ENCODE data around the gene VGF.

The VGF gene

DNA sequence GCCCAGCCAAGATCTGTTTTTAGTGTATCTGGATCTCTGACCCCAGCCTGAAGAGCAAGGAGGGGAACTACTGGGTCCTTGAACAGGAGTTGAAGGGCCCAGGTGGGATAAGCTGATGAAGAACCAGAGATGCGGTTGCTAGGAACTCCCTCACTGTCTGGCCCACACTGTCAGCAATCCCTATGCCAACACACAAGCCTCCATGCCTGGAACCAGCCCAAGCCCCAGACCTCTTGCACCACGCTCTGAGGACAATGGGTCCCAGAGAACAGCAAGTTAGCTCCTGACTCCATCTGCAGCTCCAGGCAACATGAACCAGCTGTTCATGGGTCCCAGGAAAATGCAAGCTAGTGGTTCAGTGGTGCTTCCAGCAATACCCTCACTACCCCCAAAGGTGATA lies 12.3 kb upstream of the VGF start:
- Histone ChIP-seq H3K4me1 (ENCODE audit: control insufficient read depth in 1 of 2, insufficient read depth in 2 of 2, low read length in 2 of 2) (no peaks in the 10 kb centered on the region), H3K14ac (ENCODE audit: low read length) (no peak overlapping the region), H2AFZ (ENCODE audit: insufficient read depth, low read length, poor library complexity) (no peak overlapping the region), H3K9ac (ENCODE audit: low read length) (no peak overlapping the region), H3K27me3 (ENCODE audit: insufficient read depth, low read length) (peaks cover 54% of the 10 kb centered on the region), H2BK120ac (ENCODE audit: insufficient read depth, low read length, poor library complexity) (no peak overlapping the region), H3K79me1 (ENCODE audit: low read length) (no peaks in the 10 kb centered on the region), H3K9me3 (ENCODE audit: insufficient read depth, low read depth, low read length) (peaks cover 12% of the 10 kb centered on the region), H3K4me2 (ENCODE audit: low read length) (no peak overlapping the region), H3K23ac (ENCODE audit: low read length) (no peak overlapping the region), H3K4me3 (ENCODE audit: low read depth, low read length) (no peak overlapping the region), H4K8ac (ENCODE audit: low read depth, low read length) (no peak overlapping the region), H2BK5ac (ENCODE audit: low read depth, low read length, poor library complexity) (no peak overlapping the region), H3K4ac (ENCODE audit: low read depth, low read length) (no peak overlapping the region), H3K36me3 (ENCODE audit: control insufficient read depth in 1 of 2, insufficient read depth in 2 of 2, low read length in 2 of 2) (no peaks in the 10 kb centered on the region), H3K18ac (ENCODE audit: low read length) (no peak overlapping the region), H2BK12ac (ENCODE audit: low read length) (no peak overlapping the region), H3K79me2 (ENCODE audit: control insufficient read depth, insufficient read depth, low read length, poor library complexity) (no peaks in the 10 kb centered on the region), H2AK5ac (ENCODE audit: low read length) (no peak overlapping the region), H4K12ac (ENCODE audit: low read depth, low read length) (no peak overlapping the region), H3K27ac (ENCODE audit: low read depth, low read length) (no peak overlapping the region), H4K91ac (ENCODE audit: low read depth, low read length) (no peak overlapping the region)
- DNase-seq, result no peak
- no CpG with 5 or more reads among the region's 2 CpGs for WGBS (ENCODE audit: extremely low coverage, insufficient coverage, insufficient read length)

DNA sequence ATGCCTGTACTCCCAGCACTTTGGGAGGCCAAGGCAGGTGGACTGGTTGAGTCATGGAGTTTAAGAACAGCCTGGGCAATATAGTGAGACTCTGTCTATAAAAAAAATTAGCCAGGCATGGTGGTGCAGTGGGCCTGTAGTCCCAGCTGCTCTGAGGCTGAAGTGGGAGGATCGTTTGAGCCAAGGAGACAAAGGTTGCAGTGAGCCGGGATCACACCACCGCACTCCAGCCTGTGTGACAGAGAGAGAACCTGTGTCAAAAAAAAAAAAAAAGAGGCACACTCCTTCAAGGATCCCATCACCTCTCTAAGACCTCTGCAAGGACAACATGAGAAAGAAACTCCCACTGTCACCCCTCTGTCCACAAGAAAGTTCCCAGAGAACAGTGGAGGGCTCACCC lies 10.3 kb upstream of the VGF start:
- no peak overlapping the region for H3K9ac ChIP-seq (ENCODE audit: low read length)
- no peak overlapping the region for H2BK5ac ChIP-seq (ENCODE audit: low read depth, low read length, poor library complexity)
- no CpG with 5 or more reads among the region's 3 CpGs for WGBS (ENCODE audit: extremely low coverage, insufficient coverage, insufficient read length)
- H4K91ac ChIP-seq (ENCODE audit: low read depth, low read length), result no peak overlapping the region
- H3K36me3 ChIP-seq (ENCODE audit: control insufficient read depth in 1 of 2, insufficient read depth in 2 of 2, low read length in 2 of 2), result no peaks in the 10 kb centered on the region
- no peak overlapping the region for H2AK5ac ChIP-seq (ENCODE audit: low read length)
- H3K18ac ChIP-seq (ENCODE audit: low read length), result no peak overlapping the region
- H3K14ac ChIP-seq (ENCODE audit: low read length), result no peak overlapping the region
- no peak overlapping the region for H2BK12ac ChIP-seq (ENCODE audit: low read length)
- H3K79me1 ChIP-seq (ENCODE audit: low read length), result no peaks in the 10 kb centered on the region
- peaks cover 16% of the 10 kb centered on the region for H3K9me3 ChIP-seq (ENCODE audit: insufficient read depth, low read depth, low read length)
- no peak overlapping the region for H3K4ac ChIP-seq (ENCODE audit: low read depth, low read length)
- H3K27me3 ChIP-seq (ENCODE audit: insufficient read depth, low read length), result peaks cover 69% of the 10 kb centered on the region
- no peaks in the 10 kb centered on the region for H3K79me2 ChIP-seq (ENCODE audit: control insufficient read depth, insufficient read depth, low read length, poor library complexity)
- H3K4me2 ChIP-seq (ENCODE audit: low read length), result no peak overlapping the region
- H3K27ac ChIP-seq (ENCODE audit: low read depth, low read length), result no peak overlapping the region
- no peak overlapping the region for H2BK120ac ChIP-seq (ENCODE audit: insufficient read depth, low read length, poor library complexity)
- H3K23ac ChIP-seq (ENCODE audit: low read length), result no peak overlapping the region
- no peak overlapping the region for H4K8ac ChIP-seq (ENCODE audit: low read depth, low read length)
- no peak overlapping the region for H4K12ac ChIP-seq (ENCODE audit: low read depth, low read length)
- no peak for DNase-seq
- H2AFZ ChIP-seq (ENCODE audit: insufficient read depth, low read length, poor library complexity), result no peak overlapping the region
- H3K4me3 ChIP-seq (ENCODE audit: low read depth, low read length), result no peak overlapping the region
- H3K4me1 ChIP-seq (ENCODE audit: control insufficient read depth in 1 of 2, insufficient read depth in 2 of 2, low read length in 2 of 2), result peaks cover 5 to 6% of the 10 kb centered on the region in 2 experiments

DNA sequence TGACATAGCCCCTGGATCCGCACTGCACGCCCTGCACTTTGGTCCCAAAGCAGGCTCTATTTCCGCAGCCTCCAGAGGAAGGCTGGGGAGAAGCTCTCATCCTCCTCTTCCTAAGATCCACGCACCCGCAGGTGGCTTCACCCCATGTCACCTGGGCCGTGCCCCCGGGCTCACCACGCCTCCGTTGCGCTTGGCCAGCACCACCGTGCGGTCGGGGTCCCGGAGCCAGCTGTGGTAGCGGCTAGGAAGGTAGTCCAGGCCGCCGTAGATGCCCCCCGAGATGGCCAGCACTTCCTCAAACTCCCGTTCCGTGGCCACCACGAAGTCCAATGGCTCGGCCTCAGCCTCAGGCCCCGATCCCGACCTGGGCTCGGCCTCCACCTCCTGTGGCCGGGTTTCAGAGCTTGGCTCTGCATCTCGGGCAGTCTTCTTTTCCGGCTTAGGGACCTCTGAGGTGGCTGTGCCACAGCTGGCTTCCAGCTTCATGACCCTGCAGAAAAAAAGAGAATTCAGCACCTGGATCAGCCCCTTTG lies 9.0 kb upstream of the VGF start:
- Histone ChIP-seq H3K79me2 (ENCODE audit: control insufficient read depth, insufficient read depth, low read length, poor library complexity) (no peaks in the 10 kb centered on the region), H3K4me3 (ENCODE audit: low read depth, low read length) (no peak overlapping the region), H3K9me3 (ENCODE audit: insufficient read depth, low read depth, low read length) (peaks cover 12% of the 10 kb centered on the region), H2AFZ (ENCODE audit: insufficient read depth, low read length, poor library complexity) (no peak overlapping the region), H3K23ac (ENCODE audit: low read length) (no peak overlapping the region), H4K8ac (ENCODE audit: low read depth, low read length) (no peak overlapping the region), H2BK120ac (ENCODE audit: insufficient read depth, low read length, poor library complexity) (no peak overlapping the region), H3K27me3 (ENCODE audit: insufficient read depth, low read length) (peaks cover 65% of the 10 kb centered on the region), H3K4me2 (ENCODE audit: low read length) (no peak overlapping the region), H3K79me1 (ENCODE audit: low read length) (no peaks in the 10 kb centered on the region), H3K9ac (ENCODE audit: low read length) (no peak overlapping the region), H4K91ac (ENCODE audit: low read depth, low read length) (no peak overlapping the region), H3K36me3 (ENCODE audit: control insufficient read depth in 1 of 2, insufficient read depth in 2 of 2, low read length in 2 of 2) (no peaks in the 10 kb centered on the region), H2AK5ac (ENCODE audit: low read length) (no peak overlapping the region), H3K27ac (ENCODE audit: low read depth, low read length) (no peak overlapping the region), H4K12ac (ENCODE audit: low read depth, low read length) (no peak overlapping the region), H3K14ac (ENCODE audit: low read length) (no peak overlapping the region), H2BK12ac (ENCODE audit: low read length) (no peak overlapping the region), H2BK5ac (ENCODE audit: low read depth, low read length, poor library complexity) (no peak overlapping the region), H3K4me1 (ENCODE audit: control insufficient read depth in 1 of 2, insufficient read depth in 2 of 2, low read length in 2 of 2) (peaks cover 6 to 8% of the 10 kb centered on the region in 2 experiments), H3K4ac (ENCODE audit: low read depth, low read length) (no peak overlapping the region), H3K18ac (ENCODE audit: low read length) (no peak overlapping the region)
- no peak for DNase-seq
- no CpG with 5 or more reads among the region's 28 CpGs for WGBS (ENCODE audit: extremely low coverage, insufficient coverage, insufficient read length)

DNA sequence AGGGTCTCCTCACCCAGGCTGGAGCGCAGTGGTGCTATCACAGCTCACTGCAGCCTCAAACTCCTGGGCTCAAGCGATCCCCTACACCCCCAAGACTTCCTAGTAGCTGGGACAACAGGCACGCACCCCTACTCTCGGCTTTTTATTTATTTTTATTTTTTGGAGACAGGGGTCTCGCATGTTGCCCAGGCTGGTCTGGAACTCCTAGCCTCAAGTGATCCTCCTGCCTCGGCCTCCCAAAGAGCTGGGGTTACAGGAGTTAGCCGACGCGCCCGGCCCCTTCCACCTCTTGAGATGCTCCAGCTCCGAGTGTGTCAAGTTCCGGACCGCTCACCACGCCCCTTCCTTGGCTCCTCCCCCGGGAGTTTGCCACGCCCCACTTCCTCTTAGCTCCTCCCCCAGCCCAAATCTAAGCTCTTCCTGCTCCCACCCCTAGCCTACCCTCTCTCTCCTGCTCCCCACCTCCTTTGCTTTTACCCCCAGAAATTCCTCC lies 8.4 kb upstream of the VGF start:
- no peak overlapping the region for H2AK5ac ChIP-seq (ENCODE audit: low read length)

More for the DNA sequence above, 8.4 kb upstream of the VGF start:
- Histone ChIP-seq H3K79me2 (ENCODE audit: control insufficient read depth, insufficient read depth, low read length, poor library complexity) (no peaks in the 10 kb centered on the region), H3K27ac (ENCODE audit: low read depth, low read length) (no peak overlapping the region), H2BK12ac (ENCODE audit: low read length) (no peak overlapping the region), H3K36me3 (ENCODE audit: control insufficient read depth in 1 of 2, insufficient read depth in 2 of 2, low read length in 2 of 2) (no peaks in the 10 kb centered on the region), H2AFZ (ENCODE audit: insufficient read depth, low read length, poor library complexity) (no peak overlapping the region), H4K12ac (ENCODE audit: low read depth, low read length) (no peak overlapping the region), H3K18ac (ENCODE audit: low read length) (no peak overlapping the region), H3K27me3 (ENCODE audit: insufficient read depth, low read length) (peaks cover 65% of the 10 kb centered on the region), H3K4me2 (ENCODE audit: low read length) (no peak overlapping the region), H3K4me1 (ENCODE audit: control insufficient read depth in 1 of 2, insufficient read depth in 2 of 2, low read length in 2 of 2) (peaks cover 6 to 13% of the 10 kb centered on the region in 2 experiments), H2BK5ac (ENCODE audit: low read depth, low read length, poor library complexity) (no peak overlapping the region), H3K14ac (ENCODE audit: low read length) (no peak overlapping the region), H3K4me3 (ENCODE audit: low read depth, low read length) (no peak overlapping the region), H4K91ac (ENCODE audit: low read depth, low read length) (no peak overlapping the region), H4K8ac (ENCODE audit: low read depth, low read length) (no peak overlapping the region), H3K9me3 (ENCODE audit: insufficient read depth, low read depth, low read length) (peaks cover 12% of the 10 kb centered on the region), H2BK120ac (ENCODE audit: insufficient read depth, low read length, poor library complexity) (no peak overlapping the region), H3K79me1 (ENCODE audit: low read length) (no peaks in the 10 kb centered on the region), H3K9ac (ENCODE audit: low read length) (no peak overlapping the region), H3K23ac (ENCODE audit: low read length) (no peak overlapping the region), H3K4ac (ENCODE audit: low read depth, low read length) (no peak overlapping the region)
- no CpG with 5 or more reads among the region's 16 CpGs for WGBS (ENCODE audit: extremely low coverage, insufficient coverage, insufficient read length)
- peak in 1 of 2 donors; percentile 28 for DNase-seq

All from trophoblast cell (in vitro differentiated cells and primary cell).